NCI-H2227 (cell line): ENCODE measurements around the gene ZXDC.

Source experiments
- DNase-seq: peaks from one replicate; lab custom pipeline; 2025; ENCODE audit not compliant: unreplicated experiment; lab: John Stamatoyannopoulos, UW

The ZXDC gene

GRCh38 chr3:126490619-126491018 is 14.9 kb upstream of the ZXDC start:
- DNase-seq: no peak

DNA sequence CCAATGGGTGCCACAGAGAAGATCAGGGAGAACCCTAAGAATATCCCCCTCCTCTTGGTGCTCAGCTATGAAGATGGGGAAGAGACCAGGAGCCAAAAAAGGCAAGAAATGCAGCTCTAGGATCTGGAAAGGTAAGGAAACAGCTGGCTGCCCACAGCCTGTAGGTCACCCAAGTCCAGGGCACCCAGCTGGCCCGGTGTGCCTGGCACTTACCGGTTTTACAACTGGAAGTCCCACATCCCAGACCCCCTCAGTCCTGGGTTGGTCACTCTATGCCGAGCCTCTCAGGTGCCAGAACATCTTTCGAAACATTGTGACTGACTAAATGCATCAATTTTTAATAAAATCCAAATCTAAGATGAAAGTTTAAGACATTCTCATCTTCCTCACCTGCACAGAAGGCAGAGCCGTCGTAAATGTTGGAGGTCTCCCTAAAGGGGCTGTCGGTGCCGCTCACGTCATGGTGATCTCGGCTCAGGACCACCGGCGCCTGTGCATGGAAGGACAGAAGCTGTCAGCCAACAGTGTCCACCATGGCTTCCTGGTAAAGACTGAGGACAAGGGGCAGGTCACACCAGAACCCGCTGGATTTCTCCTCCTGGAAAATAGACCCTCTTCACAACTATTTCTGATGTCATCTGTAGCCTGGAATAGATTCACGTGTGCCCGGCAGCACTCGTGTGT is 13.3 kb upstream of the ZXDC start:
- no peak for DNase-seq

DNA sequence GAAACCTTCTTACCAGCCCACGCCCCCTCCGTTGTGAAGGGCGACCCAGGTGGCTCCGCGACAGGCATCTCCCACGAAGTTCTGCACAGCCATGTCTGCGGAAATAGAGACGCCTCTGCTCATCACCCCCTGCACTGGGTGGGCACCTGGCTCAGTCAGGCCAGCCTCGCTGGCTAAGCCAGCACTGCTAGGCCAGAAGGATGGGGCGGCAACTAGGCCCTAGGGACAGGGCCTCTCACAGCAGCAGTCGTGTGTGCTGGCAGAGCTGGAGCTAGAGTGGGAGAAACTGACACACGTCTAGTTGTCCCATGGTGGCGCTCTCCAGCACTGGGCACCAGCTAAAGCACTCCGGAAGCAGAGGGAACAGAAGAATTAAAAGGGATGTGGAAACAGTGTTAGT is 12.5 kb upstream of the ZXDC start:
- DNase-seq: no peak

GRCh38 chr3:126487151-126487771 is 11.6 kb upstream of the ZXDC start:
- DNase-seq: no peak

DNA sequence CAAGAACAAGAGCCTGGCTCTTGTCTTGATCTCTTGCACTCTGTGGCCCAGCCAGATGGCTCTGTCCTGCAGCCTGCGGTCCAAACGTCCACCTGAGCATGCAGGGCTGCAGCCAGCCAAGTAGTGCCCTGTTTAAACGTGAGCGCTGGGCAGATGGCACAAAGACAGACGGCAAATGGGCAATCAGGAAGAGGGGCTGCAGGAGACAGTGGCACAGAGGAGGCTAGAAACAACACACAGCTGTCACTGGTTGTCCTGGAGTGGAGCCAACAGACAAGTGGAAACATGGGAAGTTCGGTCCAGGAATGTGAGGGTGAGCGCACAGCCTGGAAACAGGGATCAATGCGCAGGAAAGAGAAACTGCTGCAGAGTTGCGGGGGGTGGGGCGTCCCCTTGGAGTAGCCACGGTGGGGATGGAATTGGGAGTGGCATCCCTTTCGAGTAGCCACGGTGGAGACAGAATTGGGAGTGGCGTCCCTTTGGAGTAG is 10.7 kb upstream of the ZXDC start:
- no peak for DNase-seq

DNA sequence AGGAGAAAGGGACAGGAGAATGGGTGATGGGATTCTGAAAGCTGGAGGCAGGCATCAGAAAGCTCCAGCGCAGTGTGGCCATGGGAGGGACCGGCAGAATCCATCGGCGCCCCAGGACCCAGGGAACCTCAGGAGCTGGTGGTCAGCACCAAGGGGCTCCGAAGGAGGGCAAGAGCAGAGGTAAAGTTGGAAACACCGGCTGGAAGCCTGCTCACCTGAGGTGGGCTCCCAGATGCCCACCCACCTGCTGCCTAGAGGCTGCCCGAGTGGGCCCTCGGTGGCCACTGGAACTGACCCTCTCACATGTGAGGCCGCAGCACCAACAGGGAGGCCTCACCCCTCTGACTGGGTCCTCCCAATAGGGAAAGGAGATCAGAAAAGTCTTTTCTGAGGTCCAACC is 10.3 kb upstream of the ZXDC start:
- no peak for DNase-seq

DNA sequence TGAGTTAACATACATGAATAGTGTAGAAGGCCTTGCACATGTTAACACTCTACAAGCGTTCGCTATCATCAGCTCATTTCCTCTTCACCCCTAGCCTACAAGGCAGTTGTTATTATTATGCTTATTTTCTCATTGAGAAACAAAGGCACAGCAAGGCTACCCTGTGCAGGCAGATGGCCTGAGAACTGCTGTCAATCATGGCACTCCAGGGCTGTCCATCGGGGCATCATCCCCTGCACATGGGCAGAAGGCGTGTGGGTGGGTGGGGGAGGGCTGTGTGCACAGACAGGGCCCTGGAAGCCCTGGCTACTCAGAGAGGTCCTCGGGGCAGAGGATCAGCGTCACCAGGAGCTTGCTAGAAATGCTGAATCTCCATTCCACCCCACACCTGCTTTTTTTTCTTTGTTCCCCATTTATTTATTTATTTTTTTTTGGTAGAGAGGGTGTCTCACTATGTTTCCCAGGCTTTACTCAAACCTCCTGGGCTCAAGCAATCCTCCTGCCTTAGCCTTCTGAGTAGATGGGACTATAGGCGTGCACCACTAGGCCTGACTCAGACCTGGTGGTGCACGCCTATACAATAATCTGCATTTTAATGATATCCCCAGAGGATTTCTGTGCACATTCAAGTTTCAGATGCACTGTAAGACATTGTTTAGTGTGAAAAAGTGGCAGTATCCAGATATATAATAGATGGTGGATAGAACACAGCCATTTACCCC is 9.6 kb upstream of the ZXDC start:
- no peak for DNase-seq

- no peak for DNase-seq
Observed at GRCh38 chr3:126484662-126485061, 9.0 kb upstream of the ZXDC start.

DNA sequence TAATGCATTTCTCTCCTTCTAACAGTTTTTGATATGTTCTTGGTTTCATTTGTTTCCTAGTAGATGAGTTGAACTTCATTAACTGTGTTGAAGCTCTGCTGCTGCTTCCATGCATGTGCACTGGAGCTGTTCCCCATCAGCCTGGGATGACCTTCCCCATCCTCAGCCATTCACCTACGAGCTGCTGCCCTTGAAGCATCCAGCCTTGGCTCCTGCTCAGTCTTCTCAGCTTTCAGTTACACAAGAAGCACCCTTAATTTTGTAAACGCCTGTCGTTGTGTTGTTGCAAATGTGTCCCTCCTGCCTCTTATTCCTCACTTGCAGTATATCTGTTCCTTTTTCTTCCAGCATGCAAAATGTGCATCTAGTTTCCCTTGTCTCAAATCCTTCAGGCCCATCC is 8.5 kb upstream of the ZXDC start:
- no peak for DNase-seq

DNA sequence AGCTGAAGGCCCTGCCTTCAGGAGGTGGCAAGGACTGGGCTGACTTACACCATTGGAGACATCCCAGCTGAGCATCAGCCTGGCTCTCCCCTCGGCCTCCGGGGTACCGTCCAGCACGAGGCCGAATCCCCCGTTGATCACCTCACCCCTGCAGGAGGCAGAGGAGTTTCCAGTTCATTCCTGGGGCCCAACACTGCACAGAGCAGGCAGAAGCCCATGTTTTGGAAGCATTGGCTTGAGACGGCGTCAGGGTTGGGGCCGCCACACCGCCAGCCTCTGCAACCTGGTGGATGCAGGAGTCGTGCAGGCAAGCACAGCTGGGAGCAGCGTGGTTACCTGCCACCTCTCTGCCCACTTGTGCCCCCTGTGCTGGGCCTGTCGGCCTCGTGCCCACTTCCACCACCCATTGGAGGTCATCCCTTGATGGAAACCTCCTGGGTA is 7.7 kb upstream of the ZXDC start:
- no peak for DNase-seq

- no peak for DNase-seq
Observed at GRCh38 chr3:126482503-126483255, 7.0 kb upstream of the ZXDC start.

GRCh38 chr3:126481808-126482502 is 6.3 kb upstream of the ZXDC start:
- DNase-seq: no peak

DNA sequence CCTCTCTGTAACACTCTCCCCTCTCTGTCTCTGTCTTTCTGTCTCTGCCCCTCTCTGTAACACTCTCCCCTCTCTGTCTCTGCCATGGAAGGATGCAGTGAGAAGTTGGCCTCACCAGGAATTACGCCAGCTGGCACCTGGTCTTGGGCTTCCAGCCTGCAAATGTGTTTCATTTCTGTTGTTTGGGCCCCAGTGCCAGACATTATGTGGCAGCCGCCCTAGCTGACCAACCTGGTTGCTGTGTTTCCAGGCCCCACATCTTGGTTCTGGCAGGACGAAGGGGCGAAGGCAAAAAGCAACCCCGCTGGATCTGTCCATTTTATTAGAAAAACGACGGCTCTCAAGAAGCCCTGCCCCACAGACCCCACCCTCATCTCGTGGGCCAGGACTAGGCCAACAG is 5.2 kb upstream of the ZXDC start:
- no peak for DNase-seq

DNA sequence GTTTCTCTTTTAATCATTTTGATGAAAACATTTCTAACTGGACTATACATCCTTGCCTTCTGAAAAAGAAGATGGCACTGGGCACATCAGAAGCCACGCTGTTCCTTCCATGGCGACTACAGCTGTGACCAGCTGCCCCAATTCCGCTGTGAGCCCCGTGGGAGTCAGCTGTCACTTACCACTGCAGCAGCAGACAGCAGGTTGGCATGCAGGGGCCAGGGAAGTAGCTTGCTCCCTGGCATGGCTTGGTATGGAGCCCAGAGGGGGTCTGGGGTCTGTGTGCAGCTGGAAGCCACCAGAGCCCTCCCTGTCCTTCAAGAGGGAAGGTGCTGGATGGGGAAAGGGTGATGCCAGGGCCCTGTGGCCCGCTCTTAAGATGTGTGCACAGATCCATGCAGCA is 4.5 kb upstream of the ZXDC start:
- DNase-seq: no peak

- no peak for DNase-seq
Observed at GRCh38 chr3:126479642-126480041, 4.0 kb upstream of the ZXDC start.

DNA sequence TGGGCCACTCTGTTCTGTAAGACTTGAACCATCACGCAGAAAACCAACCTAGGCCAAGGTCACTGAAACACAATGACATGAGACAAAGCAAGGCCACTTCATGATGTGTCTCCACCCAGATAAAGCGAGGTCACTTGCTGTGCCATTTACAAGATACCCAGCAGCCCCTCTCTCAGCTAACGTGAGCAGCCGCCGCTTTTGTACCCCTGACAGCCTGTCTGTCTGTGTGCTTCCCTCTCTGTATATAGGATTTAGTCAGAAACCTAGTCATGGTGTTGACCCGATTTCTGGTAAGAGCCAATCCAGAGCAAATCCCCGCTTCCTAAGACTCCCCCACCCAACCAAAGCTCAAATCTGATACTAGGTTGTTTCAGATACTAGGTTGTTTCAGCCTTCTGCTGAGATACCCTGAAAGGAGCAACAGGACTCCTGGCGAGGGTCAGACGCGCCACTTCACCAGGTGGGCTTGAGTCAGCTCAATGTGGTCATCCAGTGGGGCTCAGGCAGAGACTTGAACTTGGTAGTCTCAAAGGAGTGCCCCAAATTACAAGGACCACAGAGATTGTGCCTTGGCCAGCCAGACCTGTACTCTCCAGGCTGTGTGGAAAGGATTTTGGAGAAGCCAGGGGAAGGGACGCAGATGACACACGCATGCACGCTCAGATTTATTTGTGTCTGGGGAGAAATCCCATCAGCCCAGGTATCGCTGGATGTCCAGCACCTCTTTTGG is 3.1 kb upstream of the ZXDC start:
- DNase-seq: no peak

- no peak for DNase-seq
Observed at GRCh38 chr3:126477061-126477380, 1.3 kb upstream of the ZXDC start.

DNA sequence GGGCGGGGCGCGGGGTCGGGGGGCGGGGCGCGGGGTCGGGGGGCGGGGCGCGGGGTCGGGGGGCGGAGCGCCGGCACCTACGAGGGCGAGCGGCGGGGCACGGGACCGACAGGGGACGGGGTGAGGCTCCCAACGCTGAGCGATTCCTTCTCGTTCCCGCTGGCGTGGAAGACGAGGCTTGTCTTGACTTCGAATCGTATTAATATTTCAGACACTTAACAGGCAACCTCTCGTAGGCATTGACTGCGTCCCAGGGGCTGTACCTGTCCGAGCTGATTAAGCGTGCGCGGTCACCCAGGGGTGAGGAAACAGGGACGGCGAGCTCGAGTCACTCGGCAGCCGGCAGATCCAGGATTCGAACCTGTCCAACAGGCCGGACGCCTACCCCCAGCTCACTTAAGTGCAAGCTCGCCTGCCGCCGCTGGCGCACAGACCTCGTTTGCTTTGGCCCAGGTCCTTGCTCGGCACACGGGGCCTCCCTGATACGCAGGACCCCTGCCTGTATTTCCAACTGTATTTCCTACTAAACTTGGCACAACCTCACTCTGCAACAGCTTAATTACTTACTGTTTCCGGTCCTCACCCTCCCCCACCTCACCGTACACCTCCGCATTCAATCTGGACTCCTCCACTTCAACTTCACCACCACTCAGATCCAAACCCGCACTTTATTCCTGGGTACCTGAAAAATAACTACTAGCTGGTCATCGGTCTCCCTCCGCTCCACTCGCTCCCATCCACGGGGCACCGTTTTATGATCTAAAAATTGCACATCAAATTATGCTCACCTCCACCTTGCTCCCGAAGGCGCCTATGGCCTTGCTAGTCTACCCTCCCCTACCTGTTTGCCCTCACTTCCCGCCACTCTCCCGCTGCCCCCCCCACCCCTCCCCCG is 722 bp upstream of the ZXDC start:
- peak; percentile 65 for DNase-seq
